Kidney (tissue), 14 donors: ENCODE data around the gene ZNF438. TPM values are rescaled to one million over a fixed set of nuclear protein-coding genes. Genes with fewer than 3 reads are reported as not detected.
"Not testable (repeated sequence)": the region's sequence is repeated elsewhere in the genome, so short reads cannot be mapped to it uniquely, and the experiment has no call there.

Experiments used
- DNase-seq, 5 donors: peaks; one replicate each; pipeline ENCODE4 v3.0.0-alpha.2; 2013 to 2020
- FAIRE-seq: peaks from 2 replicates; lab custom pipeline; 2012; peaks lifted over from hg19 to GRCh38; lab: Jason Lieb, UNC
- H3K27ac ChIP-seq, 2 donors: one replicate each; pipeline ENCODE4 v1.7.0; 2013; ENCODE audit warnings: low read depth in 2 of 2, low read length in 2 of 2, inconsistent platforms in 1 of 2
- H3K27me3 ChIP-seq: one replicate; pipeline ENCODE4 v1.7.1; 2013; ENCODE audit warnings: low read length, inconsistent platforms; ENCODE audit not compliant: control insufficient read depth, insufficient read depth
- H3K36me3 ChIP-seq, 3 donors: one replicate each; pipeline versions ENCODE4 v1.7.0 to v1.7.1; 2013; ENCODE audit warnings: low read length in 3 of 3, control low read depth in 1 of 3, inconsistent platforms in 1 of 3; ENCODE audit not compliant: insufficient read depth in 3 of 3, control insufficient read depth in 2 of 3
- H3K4me1 ChIP-seq, 3 donors: one replicate each; pipeline versions ENCODE4 v1.7.0 to v1.7.1; 2013; ENCODE audit warnings: low read length in 3 of 3, inconsistent platforms in 1 of 3, low read depth in 1 of 3; ENCODE audit not compliant: control insufficient read depth in 2 of 3, insufficient read depth in 2 of 3
- H3K4me3 ChIP-seq, 3 donors: one replicate each; pipeline versions ENCODE4 v1.7.0 to v1.8.1; 2013; ENCODE audit warnings: low read length in 3 of 3, control low read depth in 1 of 3, inconsistent platforms in 1 of 3
- H3K9ac ChIP-seq, 3 donors: one replicate each; pipeline versions ENCODE4 v1.7.0 to v1.7.1; 2013; ENCODE audit warnings: low read length in 3 of 3, control low read depth in 1 of 3, inconsistent platforms in 1 of 3
- H3K9me3 ChIP-seq, 3 donors: one replicate each; pipeline versions ENCODE4 v1.7.0 to v1.7.1; 2013; ENCODE audit warnings: low read length in 3 of 3, control low read depth in 1 of 3, inconsistent platforms in 1 of 3; ENCODE audit not compliant: control insufficient read depth in 2 of 3, insufficient read depth in 1 of 3
- intact Hi-C: fragments of 100-400 bp; cut with DNase I; formaldehyde crosslinking; loops from one replicate; pipeline ENCODE4 v1.11.1; 2022
- polyA plus RNA-seq: library from polyadenylated mRNA; stranded (reverse); fragments of 350-450 nt; fragmentation: Illumina TruSeq; extraction: RNeasy Lipid Tissue Mini Kit (QIAGEN cat#74804); gene quantifications from one replicate; pipeline ENCODE4 v1.2.3, GENCODE V29; 2014; ENCODE audit warnings: low read depth, low replicate concordance; ENCODE audit not compliant: insufficient read depth
- total RNA-seq: library from RNA; stranded (reverse); fragmentation: NEBNext Ultra II Directional; extraction: Animal tissue kit (Norgen Biotek cat#: 25700); gene quantifications from one replicate; pipeline ENCODE4 v1.2.1, GENCODE V29; 2021
- TF ChIP-seq, protein P1 (sequence below): IDR thresholded peaks from 3 replicates; pipeline ENCODE4 v1.5.1; 2012; ENCODE audit warnings: mild to moderate bottlenecking, moderate library complexity, borderline replicate concordance; ENCODE audit not compliant: insufficient read depth; ENCODE audit errors: extremely low read depth
- donor health status: control.
- donor health status: control.
- donor health status: control.
- donor health status: control.
- donor health status: control.
- donor health status: DM: yes; HTN: yes; CAD: no.
- donor health status: Normal renal cell carcinoma (clear cell type).

The ZNF438 gene
- total and polyA plus RNA-seq, 2 donors from 2014 or later = 5.9 to 9.9 TPM

- no peak overlapping the region for H3K27ac ChIP-seq
These were observed 227.8 kb downstream of the ZNF438 start for GRCh38 chr10:30803892-30804322.

DNA sequence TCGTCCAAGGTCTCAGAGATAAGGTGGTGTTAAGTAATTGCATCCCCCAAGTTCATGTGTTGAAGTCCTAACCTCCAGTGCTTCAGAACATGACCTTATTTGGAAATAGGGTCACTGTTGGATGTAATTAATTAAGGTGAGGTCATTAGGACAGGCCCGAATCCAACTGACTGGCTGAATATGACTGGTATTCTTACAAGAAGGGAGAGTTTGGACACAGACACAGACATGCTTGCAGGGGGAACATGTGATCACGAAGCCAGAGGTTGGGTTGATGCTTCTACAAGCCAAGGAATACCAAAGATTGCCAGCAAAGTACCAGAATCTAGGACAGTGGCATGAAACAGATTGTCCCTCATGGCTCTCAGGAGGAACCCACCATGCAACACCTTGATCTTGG, 228.6 kb downstream of the ZNF438 start:
- Histone ChIP-seq H3K27me3 (no peaks in the 10 kb centered on the region), H3K9ac (no peak overlapping the region), H3K4me3 (no peak overlapping the region), H3K4me1 (no peaks in the 10 kb centered on the region), H3K36me3 (no peaks in the 10 kb centered on the region), H3K9me3 (no peaks in the 10 kb centered on the region), H3K27ac (no peak overlapping the region)
- TF ChIP-seq, protein P1, sequence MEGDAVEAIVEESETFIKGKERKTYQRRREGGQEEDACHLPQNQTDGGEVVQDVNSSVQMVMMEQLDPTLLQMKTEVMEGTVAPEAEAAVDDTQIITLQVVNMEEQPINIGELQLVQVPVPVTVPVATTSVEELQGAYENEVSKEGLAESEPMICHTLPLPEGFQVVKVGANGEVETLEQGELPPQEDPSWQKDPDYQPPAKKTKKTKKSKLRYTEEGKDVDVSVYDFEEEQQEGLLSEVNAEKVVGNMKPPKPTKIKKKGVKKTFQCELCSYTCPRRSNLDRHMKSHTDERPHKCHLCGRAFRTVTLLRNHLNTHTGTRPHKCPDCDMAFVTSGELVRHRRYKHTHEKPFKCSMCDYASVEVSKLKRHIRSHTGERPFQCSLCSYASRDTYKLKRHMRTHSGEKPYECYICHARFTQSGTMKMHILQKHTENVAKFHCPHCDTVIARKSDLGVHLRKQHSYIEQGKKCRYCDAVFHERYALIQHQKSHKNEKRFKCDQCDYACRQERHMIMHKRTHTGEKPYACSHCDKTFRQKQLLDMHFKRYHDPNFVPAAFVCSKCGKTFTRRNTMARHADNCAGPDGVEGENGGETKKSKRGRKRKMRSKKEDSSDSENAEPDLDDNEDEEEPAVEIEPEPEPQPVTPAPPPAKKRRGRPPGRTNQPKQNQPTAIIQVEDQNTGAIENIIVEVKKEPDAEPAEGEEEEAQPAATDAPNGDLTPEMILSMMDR = no peak
- DNase-seq (no peak), FAIRE-seq (no peak)
- intact Hi-C loops = no loop called here

More at GRCh38 chr10:30803892-30804322, 227.8 kb downstream of the ZNF438 start:
- Histone ChIP-seq H3K9me3 (no peaks in the 10 kb centered on the region), H3K4me1 (no peaks in the 10 kb centered on the region), H3K36me3 (no peaks in the 10 kb centered on the region), H3K9ac (no peak overlapping the region), H3K4me3 (no peak overlapping the region), H3K27me3 (no peaks in the 10 kb centered on the region)
- DNase-seq = no peak
- FAIRE-seq = no peak
- TF ChIP-seq, protein P1 = no peak
- intact Hi-C loops = no loop called here

DNA sequence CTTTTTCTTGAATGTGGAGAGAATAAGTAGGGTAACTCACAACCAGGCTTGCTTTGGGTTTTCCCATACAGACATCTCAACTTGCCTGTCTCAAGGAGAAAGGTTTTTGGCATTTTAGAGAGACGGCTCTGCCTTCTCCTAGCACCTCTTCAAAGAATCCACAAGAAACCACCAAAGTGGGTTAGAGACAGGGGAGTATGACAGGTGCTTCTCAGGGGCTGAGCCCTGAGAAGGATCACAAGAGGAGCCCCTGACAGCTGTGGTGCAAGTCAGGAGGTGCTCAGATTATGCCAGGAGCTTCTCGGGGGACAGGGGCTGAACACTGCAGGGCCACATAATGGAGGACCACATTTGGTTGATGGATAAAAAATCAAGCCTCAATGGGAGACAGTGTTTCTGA, 231.3 kb downstream of the ZNF438 start:
- DNase-seq = no peak
- no peak for FAIRE-seq
- intact Hi-C loops = no loop called here
- no peaks in the 10 kb centered on the region for H3K4me1 ChIP-seq
- no peaks in the 10 kb centered on the region for H3K27me3 ChIP-seq
- TF ChIP-seq, protein P1 = no peak
- H3K9ac ChIP-seq = no peak overlapping the region
- no peak overlapping the region for H3K4me3 ChIP-seq
- H3K9me3 ChIP-seq = no peaks in the 10 kb centered on the region
- H3K27ac ChIP-seq = no peak overlapping the region
- no peaks in the 10 kb centered on the region for H3K36me3 ChIP-seq

DNA sequence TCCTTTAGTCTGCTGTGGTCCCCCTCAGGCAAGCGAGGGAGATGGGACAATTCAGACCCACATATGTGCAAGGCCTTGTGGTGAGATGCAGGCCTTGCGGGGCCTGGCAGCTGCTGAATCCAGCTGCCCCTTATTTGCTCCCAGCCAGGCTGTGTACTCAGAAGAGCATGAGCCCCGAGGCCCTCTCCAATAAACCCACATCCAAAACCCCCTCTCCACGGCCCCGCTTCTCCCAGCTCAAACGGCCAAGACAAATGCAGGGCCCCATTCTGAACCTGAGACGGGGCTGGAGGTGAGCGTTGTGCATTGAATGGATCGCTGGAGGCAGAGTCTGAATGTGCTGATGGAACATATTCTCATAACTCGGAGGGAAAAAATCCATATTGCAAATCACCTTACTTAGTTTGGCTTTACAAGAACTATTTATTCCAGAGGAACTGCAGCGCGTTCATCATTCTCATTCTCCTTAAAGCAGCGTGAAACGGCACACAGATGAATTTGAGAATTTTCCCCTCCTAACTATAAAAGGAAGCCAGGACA, 232.9 kb downstream of the ZNF438 start:
- H3K9ac ChIP-seq = no peak overlapping the region
- no peak overlapping the region for H3K27ac ChIP-seq
- DNase-seq (no peak), FAIRE-seq (no peak)
- H3K9me3 ChIP-seq = no peaks in the 10 kb centered on the region
- intact Hi-C loops = no loop called here
- no peaks in the 10 kb centered on the region for H3K4me1 ChIP-seq
- no peak overlapping the region for H3K4me3 ChIP-seq
- H3K27me3 ChIP-seq = no peaks in the 10 kb centered on the region
- no peaks in the 10 kb centered on the region for H3K36me3 ChIP-seq
- TF ChIP-seq, protein P1 = no peak

DNA sequence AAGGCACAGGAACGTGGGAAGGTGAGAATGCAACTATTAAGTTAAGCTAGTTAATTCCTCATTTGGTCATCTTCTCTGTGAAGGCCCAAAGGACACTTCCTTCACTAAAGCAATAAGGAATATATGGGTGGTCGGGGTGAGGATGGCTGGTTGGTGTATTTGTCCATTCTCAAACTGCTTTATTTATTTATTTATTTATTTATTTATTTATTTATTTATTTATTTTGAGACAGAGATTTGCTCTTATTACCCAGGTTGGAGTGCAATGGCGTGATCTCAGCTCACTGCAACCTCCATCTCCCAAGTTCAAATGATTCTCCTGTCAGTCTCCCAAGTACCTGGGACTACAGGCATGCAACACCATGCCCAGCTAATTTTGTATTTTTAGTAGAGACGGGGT, 236.6 kb downstream of the ZNF438 start:
- H3K27me3 ChIP-seq, H3K9ac ChIP-seq, H3K27ac ChIP-seq, FAIRE-seq, intact Hi-C loops, H3K4me3 ChIP-seq, DNase-seq, H3K9me3 ChIP-seq, H3K4me1 ChIP-seq, H3K36me3 ChIP-seq: not testable (repeated sequence)
